HG03520 (cell line): Measurements from ENCODE around the gene CCDC187.

Source experiments
- ATAC-seq: cut with Tn5 transposase; IDR thresholded peaks from one replicate; pipeline ENCODE4 v1.9.1; 2021; ENCODE audit warnings: mild to moderate bottlenecking, moderate library complexity; ENCODE audit not compliant: unreplicated experiment

The CCDC187 gene

GRCh38 chr9:136230773-136231172 lies 73.1 kb downstream of the CCDC187 start:
- ATAC-seq = no peak

- ATAC-seq = no peak
Measured at GRCh38 chr9:136230365-136230764, 73.5 kb downstream of the CCDC187 start.

- no peak for ATAC-seq
Measured at GRCh38 chr9:136229096-136230065, 74.5 kb downstream of the CCDC187 start.

GRCh38 chr9:136228107-136228875 lies 75.6 kb downstream of the CCDC187 start:
- no peak for ATAC-seq

GRCh38 chr9:136226680-136227407 lies 77.0 kb downstream of the CCDC187 start:
- ATAC-seq = no peak

GRCh38 chr9:136225748-136226679 lies 77.9 kb downstream of the CCDC187 start:
- ATAC-seq = peak; percentile 47

GRCh38 chr9:136225366-136225747 lies 78.5 kb downstream of the CCDC187 start:
- ATAC-seq = peak; percentile 23

- no peak for ATAC-seq
Measured at GRCh38 chr9:136223871-136224640, 79.8 kb downstream of the CCDC187 start.

- ATAC-seq = no peak
Measured at GRCh38 chr9:136222906-136223285, 81.0 kb downstream of the CCDC187 start.

GRCh38 chr9:136222166-136222905 lies 81.6 kb downstream of the CCDC187 start:
- no peak for ATAC-seq

- ATAC-seq = no peak
Measured at GRCh38 chr9:136220017-136220729, 83.7 kb downstream of the CCDC187 start.

- ATAC-seq = no peak
Measured at GRCh38 chr9:136219276-136219675, 84.6 kb downstream of the CCDC187 start.

- ATAC-seq = no peak
Measured at GRCh38 chr9:136218673-136219072, 85.2 kb downstream of the CCDC187 start.

GRCh38 chr9:136218271-136218670 lies 85.6 kb downstream of the CCDC187 start:
- ATAC-seq = no peak

- no peak for ATAC-seq
Measured at GRCh38 chr9:136216541-136217244, 87.2 kb downstream of the CCDC187 start.

GRCh38 chr9:136213733-136214132 lies 90.2 kb downstream of the CCDC187 start:
- ATAC-seq = no peak

- ATAC-seq = no peak
Measured at GRCh38 chr9:136212345-136212950, 91.4 kb downstream of the CCDC187 start.
